ENCODE results near the gene TTLL8. TPM values are rescaled to one million over a fixed set of nuclear protein-coding genes. Genes with fewer than 3 reads are reported as not detected.
A peak's percentile ranks its signal among the peaks of the same experiment; 100 is the strongest.
"Not testable (repeated sequence)": the region's sequence is repeated elsewhere in the genome, so short reads cannot be mapped to it uniquely, and the experiment has no call there.

The TTLL8 gene
- total and polyA plus RNA-seq, 9 donors, result not detected

GRCh38 chr22:49993649-49994360, 64.3 kb downstream of the TTLL8 start:
- 63 to 72% (median 66%) methylated on average over 11 of the region's 11 CpGs for WGBS, 3 donors
- no peaks in the 10 kb centered on the region for H3K27me3 ChIP-seq
- no peak for TF ChIP-seq EP300 (IDR thresholded peaks at IDR 0.05)
- H3K4me1 ChIP-seq (ENCODE audit: insufficient read depth), result no peaks in the 10 kb centered on the region
- no peak overlapping the region for H3K27ac ChIP-seq
- H3K4me3 ChIP-seq, result no peak overlapping the region
- intact Hi-C loops (cut with DNase I), result no loop called here
- H3K9me3 ChIP-seq, result no peaks in the 10 kb centered on the region
- peak in 1 of 5 donors; percentile 20 for DNase-seq
- no peaks in the 10 kb centered on the region for H3K36me3 ChIP-seq

- no peak overlapping the region for H3K27ac ChIP-seq
- WGBS, 3 donors, result 34 to 46% (median 39%) methylated on average over 23 of the region's 23 CpGs
- DNase-seq, result peak in 3 of 5 donors; percentile 8 to 45 (median 25)
- H3K4me3 ChIP-seq, result no peak overlapping the region
- intact Hi-C loops (cut with DNase I), result no loop called here
- TF ChIP-seq EP300 (IDR thresholded peaks at IDR 0.05) (no peak), CTCF (IDR thresholded peaks at IDR 0.05) (no peak), POLR2A (IDR thresholded peaks at IDR 0.05) (no peak)
- no peaks in the 10 kb centered on the region for H3K9me3 ChIP-seq
- no peaks in the 10 kb centered on the region for H3K36me3 ChIP-seq
- no peaks in the 10 kb centered on the region for H3K4me1 ChIP-seq (ENCODE audit: insufficient read depth)
- H3K27me3 ChIP-seq, result no peaks in the 10 kb centered on the region
These were observed 65.0 kb downstream of the TTLL8 start for GRCh38 chr22:49992921-49993648.

- H3K36me3 ChIP-seq, result no peaks in the 10 kb centered on the region
- intact Hi-C loops (cut with DNase I), result no loop called here
- H3K9me3 ChIP-seq, result no peaks in the 10 kb centered on the region
- 86 to 91% (median 86%) methylated on average over 7 of the region's 7 CpGs for WGBS, 3 donors
- TF ChIP-seq EP300 (IDR thresholded peaks at IDR 0.05), result no peak
- TF ChIP-seq CTCF (IDR thresholded peaks at IDR 0.05), result no peak
- TF ChIP-seq POLR2A (IDR thresholded peaks at IDR 0.05), result no peak
- no peak overlapping the region for H3K4me3 ChIP-seq
- H3K27me3 ChIP-seq, result no peaks in the 10 kb centered on the region
- H3K27ac ChIP-seq, result no peak overlapping the region
- no peaks in the 10 kb centered on the region for H3K4me1 ChIP-seq (ENCODE audit: insufficient read depth)
- peak in 1 of 5 donors; percentile 9 for DNase-seq
These were observed 66.1 kb downstream of the TTLL8 start for GRCh38 chr22:49991907-49992533.

GRCh38 chr22:49991167-49991566, 66.9 kb downstream of the TTLL8 start:
- H3K27me3 ChIP-seq, result no peaks in the 10 kb centered on the region
- H3K4me1 ChIP-seq (ENCODE audit: insufficient read depth), result no peaks in the 10 kb centered on the region
- H3K36me3 ChIP-seq, result no peaks in the 10 kb centered on the region
- TF ChIP-seq EP300 (IDR thresholded peaks at IDR 0.05) (no peak), CTCF (IDR thresholded peaks at IDR 0.05) (no peak), POLR2A (IDR thresholded peaks at IDR 0.05) (no peak)
- 86 to 92% (median 89%) methylated on average over 6 of the region's 6 CpGs for WGBS, 3 donors
- no peak overlapping the region for H3K4me3 ChIP-seq
- H3K9me3 ChIP-seq, result no peaks in the 10 kb centered on the region
- DNase-seq, result no peak
- intact Hi-C loops (cut with DNase I), result no loop called here
- no peak overlapping the region for H3K27ac ChIP-seq

GRCh38 chr22:49989826-49990225, 68.3 kb downstream of the TTLL8 start:
- intact Hi-C loops (cut with DNase I); H3K36me3 ChIP-seq; H3K27me3 ChIP-seq; H3K9me3 ChIP-seq; H3K4me1 ChIP-seq (ENCODE audit: insufficient read depth); H3K27ac ChIP-seq; H3K4me3 ChIP-seq: not testable (repeated sequence)
- peak in 1 of 5 donors; percentile 18 for DNase-seq
- WGBS, 3 donors, result 89 to 94% (median 93%) methylated on average over 14 to 24 of the region's 24 CpGs
